Measurements from ENCODE around the gene STXBP4.

STXBP4 gene

GRCh38 chr17:55177855-55178217 lies 209.3 kb downstream of the STXBP4 start:
- Histone ChIP-seq H3K9me3 (ENCODE audit: low read length) (no peaks in the 10 kb centered on the region), H3K27me3 (ENCODE audit: insufficient read depth, low read length) (no peaks in the 10 kb centered on the region), H3K4me2 (ENCODE audit: low read length) (no peak overlapping the region), H3K4me3 (ENCODE audit: low read depth, low read length, poor library complexity, severe bottlenecking) (no peak overlapping the region), H3K4me1 (ENCODE audit: insufficient read depth, low read length, severe bottlenecking) (no peaks in the 10 kb centered on the region), H4K20me1 (ENCODE audit: insufficient read depth, low read length) (no peaks in the 10 kb centered on the region), H3K27ac (ENCODE audit: low read depth, low read length, poor library complexity, severe bottlenecking) (no peak overlapping the region), H3K9ac (ENCODE audit: low read length) (no peak overlapping the region), H3K79me2 (ENCODE audit: insufficient read depth, low read length) (no peaks in the 10 kb centered on the region), H2AFZ (ENCODE audit: low read length) (no peak overlapping the region), H3K9me2 (ENCODE audit: low read depth, low read length) (no peaks in the 10 kb centered on the region), H3K36me3 (ENCODE audit: insufficient read depth, low read length) (no peaks in the 10 kb centered on the region), H3F3A (ENCODE audit: insufficient read depth, low read length) (no peaks in the 10 kb centered on the region)
- TF ChIP-seq CTCF (IDR thresholded peaks at IDR 0.05; ENCODE audit: low read length) (no peak), EZH2 (IDR thresholded peaks at IDR 0.05; ENCODE audit: borderline replicate concordance, low read length) (no peak)

- H3K9me2 ChIP-seq (ENCODE audit: low read depth, low read length), result no peaks in the 10 kb centered on the region
Observed at GRCh38 chr17:55186937-55187770, 218.6 kb downstream of the STXBP4 start.

GRCh38 chr17:55190748-55191147 lies 222.2 kb downstream of the STXBP4 start:
- no peaks in the 10 kb centered on the region for H3K79me2 ChIP-seq (ENCODE audit: insufficient read depth, low read length)
- no peaks in the 10 kb centered on the region for H3K27me3 ChIP-seq (ENCODE audit: insufficient read depth, low read length)
- no peaks in the 10 kb centered on the region for H3F3A ChIP-seq (ENCODE audit: insufficient read depth, low read length)
- TF ChIP-seq CTCF (IDR thresholded peaks at IDR 0.05; ENCODE audit: low read length), result no peak
- TF ChIP-seq EZH2 (IDR thresholded peaks at IDR 0.05; ENCODE audit: borderline replicate concordance, low read length), result no peak
- H4K20me1 ChIP-seq (ENCODE audit: insufficient read depth, low read length), result no peaks in the 10 kb centered on the region
- H3K9me2 ChIP-seq (ENCODE audit: low read depth, low read length), result no peaks in the 10 kb centered on the region
- H3K9me3 ChIP-seq (ENCODE audit: low read length), result no peaks in the 10 kb centered on the region
- H3K4me2 ChIP-seq (ENCODE audit: low read length), result no peak overlapping the region
- H3K9ac ChIP-seq (ENCODE audit: low read length), result no peak overlapping the region
- no peaks in the 10 kb centered on the region for H3K4me1 ChIP-seq (ENCODE audit: insufficient read depth, low read length, severe bottlenecking)
- no peak overlapping the region for H3K27ac ChIP-seq (ENCODE audit: low read depth, low read length, poor library complexity, severe bottlenecking)
- H3K36me3 ChIP-seq (ENCODE audit: insufficient read depth, low read length), result no peaks in the 10 kb centered on the region
- H2AFZ ChIP-seq (ENCODE audit: low read length), result no peak overlapping the region
- no peak overlapping the region for H3K4me3 ChIP-seq (ENCODE audit: low read depth, low read length, poor library complexity, severe bottlenecking)

More at GRCh38 chr17:55186937-55187770, 218.6 kb downstream of the STXBP4 start:
- no peaks in the 10 kb centered on the region for H3K4me1 ChIP-seq (ENCODE audit: insufficient read depth, low read length, severe bottlenecking)
- H2AFZ ChIP-seq (ENCODE audit: low read length), result no peak overlapping the region
- no peaks in the 10 kb centered on the region for H3F3A ChIP-seq (ENCODE audit: insufficient read depth, low read length)
- no peak overlapping the region for H3K4me2 ChIP-seq (ENCODE audit: low read length)
- no peaks in the 10 kb centered on the region for H3K79me2 ChIP-seq (ENCODE audit: insufficient read depth, low read length)
- H3K9ac ChIP-seq (ENCODE audit: low read length), result no peak overlapping the region
- TF ChIP-seq EZH2 (IDR thresholded peaks at IDR 0.05; ENCODE audit: borderline replicate concordance, low read length), result no peak
- TF ChIP-seq CTCF (IDR thresholded peaks at IDR 0.05; ENCODE audit: low read length), result no peak
- no peak overlapping the region for H3K27ac ChIP-seq (ENCODE audit: low read depth, low read length, poor library complexity, severe bottlenecking)
- H3K4me3 ChIP-seq (ENCODE audit: low read depth, low read length, poor library complexity, severe bottlenecking), result no peak overlapping the region
- H3K9me3 ChIP-seq (ENCODE audit: low read length), result no peaks in the 10 kb centered on the region
- no peaks in the 10 kb centered on the region for H3K27me3 ChIP-seq (ENCODE audit: insufficient read depth, low read length)
- H4K20me1 ChIP-seq (ENCODE audit: insufficient read depth, low read length), result no peaks in the 10 kb centered on the region
- no peaks in the 10 kb centered on the region for H3K36me3 ChIP-seq (ENCODE audit: insufficient read depth, low read length)

Measured in OCI-LY1 (cell line).